Right cardiac atrium (tissue), 5 donors: Measurements from ENCODE around the gene S100A3. TPM values are rescaled to one million over a fixed set of nuclear protein-coding genes. Genes with fewer than 3 reads are reported as not detected.
A peak's percentile ranks its signal among the peaks of the same experiment; 100 is the strongest.
"Not testable (repeated sequence)": the region's sequence is repeated elsewhere in the genome, so short reads cannot be mapped to it uniquely, and the experiment has no call there.

ENCODE experiments used
- ATAC-seq, 2 donors: fragments of 200-7000 bp; cut with Tn5 transposase; one replicate each; pipeline versions ENCODE4 v1.8.0 to v1.9.1; 2020; ENCODE audit warnings: moderate library complexity in 2 of 2, mild to moderate bottlenecking in 1 of 2
- DNase-seq, 3 donors: peaks; one replicate each; pipeline ENCODE4 v3.0.0-alpha.2; 2020
- H3K27ac ChIP-seq: one replicate; pipeline ENCODE4 v1.5.1; 2013; ENCODE audit warnings: mild to moderate bottlenecking, low read length, control low read depth, moderate library complexity
- H3K27me3 ChIP-seq: one replicate; pipeline ENCODE4 v1.6.1; 2013; ENCODE audit not compliant: control insufficient read depth, insufficient read depth
- H3K4me1 ChIP-seq: one replicate; pipeline ENCODE4 v1.6.1; 2013; ENCODE audit warnings: low read length; ENCODE audit not compliant: control insufficient read depth, insufficient read depth
- H3K4me3 ChIP-seq: one replicate; pipeline ENCODE4 v1.5.1; 2013; ENCODE audit warnings: low read length, control low read depth
- H3K9me3 ChIP-seq: one replicate; pipeline ENCODE4 v1.6.1; 2013; ENCODE audit warnings: low read length; ENCODE audit not compliant: control insufficient read depth
- WGBS: extraction: QIAGEN DNeasy Blood & Tissue Kit; methylation state at CpG from one replicate; pipeline ENCODE4 v1.1.7; 2013; 5-methylcytosine and 5-hydroxymethylcytosine counted together
- intact Hi-C, 4 donors: fragments of 100-400 bp; cut with DNase I; formaldehyde crosslinking; loops; one replicate each; pipeline versions ENCODE4 v1.11.0 to v1.14.0; 2022 to 2023
- polyA plus RNA-seq: library from polyadenylated mRNA; stranded (reverse); fragments of 200-250 nt; gene quantifications from one replicate; pipeline ENCODE4 v1.2.3, GENCODE V29; 2013
- total RNA-seq, 4 donors: library from RNA; stranded (reverse); fragmentation: NEBNext Ultra II Directional; extraction: Animal tissue kit (Norgen Biotek cat#: 25700); gene quantifications; one replicate each; pipeline ENCODE4 v1.2.1, GENCODE V29; 2021
- donor health status: healthy with polysubstance abuse.
- donor health status: DM: no; HTN: yes; CAD: no.
- donor health status: DM: no; HTN: no; CAD: no.
- donor health status: DM: no; HTN: yes; CAD: no; lungs with severe emphysema.
- donor health status: DM: yes; HTN: yes; CAD: no.

The S100A3 gene
- total and polyA plus RNA-seq, 5 donors, result 0.54 to 2.0 (median 1.3) TPM

DNA sequence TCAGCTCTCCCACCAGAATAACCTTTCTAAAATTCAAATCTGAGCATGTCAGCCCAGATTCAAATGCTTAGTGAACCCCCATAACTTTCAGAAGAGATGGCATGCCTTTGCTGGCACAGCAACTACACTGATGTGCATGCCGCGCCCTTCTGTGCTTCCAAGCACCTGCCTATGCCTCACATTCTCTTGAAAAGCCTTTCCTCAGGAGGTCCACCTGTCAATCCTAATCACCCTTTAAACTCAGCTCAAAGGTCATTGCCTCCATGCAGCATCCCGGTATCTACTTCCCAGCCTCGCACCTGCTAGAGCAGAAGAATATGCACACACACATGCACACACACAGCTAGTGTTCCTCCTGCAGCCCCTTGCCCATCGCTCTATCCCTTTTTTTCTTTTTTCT is 21.8 kb upstream of the S100A3 start:
- intact Hi-C loops, result loop anchor here in 3 of 4 donors (2.0 to 10.0 kb wide), 3 partner anchors 38 to 54 kb away; partner anchors contain the start of genes S100A1 (in 2 of the 3), S100A13 (in 2 of the 3) and S100A16 (in 1 of the 3)
- Histone ChIP-seq H3K27ac (no peak overlapping the region), H3K9me3 (no peaks in the 10 kb centered on the region), H3K27me3 (no peaks in the 10 kb centered on the region), H3K4me1 (peaks cover 17% of the 10 kb centered on the region), H3K4me3 (no peak overlapping the region)
- 96% methylated on average over 5 of the region's 5 CpGs for WGBS
- ATAC-seq (no peak), DNase-seq (no peak)

DNA sequence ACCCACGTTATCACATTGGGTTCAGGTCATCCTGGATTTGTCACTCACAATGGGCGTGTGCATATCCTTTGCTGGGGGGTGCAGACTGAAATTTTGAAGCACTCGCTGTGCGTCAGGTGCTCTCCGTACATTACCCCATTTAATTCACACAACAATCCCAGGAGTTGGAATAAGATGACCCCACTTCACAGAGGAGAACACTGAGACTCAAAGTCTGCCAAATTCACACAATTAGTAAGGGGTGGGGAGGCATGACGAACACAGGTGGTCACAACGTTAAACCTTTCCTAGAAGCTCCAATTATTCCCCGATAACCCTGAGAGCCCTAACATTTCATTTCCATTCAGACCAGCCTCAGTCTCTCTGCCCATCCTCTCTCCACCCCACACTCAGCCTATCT is 20.4 kb upstream of the S100A3 start:
- intact Hi-C loops, result loop anchor here (2.0 to 5.0 kb wide), 4 partner anchors 35 to 59 kb away; partner anchors contain the start of gene S100A6 (in 1 of the 4)
- no peak for DNase-seq
- no peak for ATAC-seq
- Histone ChIP-seq H3K4me1 (peaks cover 22% of the 10 kb centered on the region), H3K27me3 (no peaks in the 10 kb centered on the region), H3K27ac (no peak overlapping the region), H3K4me3 (no peak overlapping the region), H3K9me3 (no peaks in the 10 kb centered on the region)
- WGBS, result 85% methylated on average over 8 of the region's 8 CpGs

DNA sequence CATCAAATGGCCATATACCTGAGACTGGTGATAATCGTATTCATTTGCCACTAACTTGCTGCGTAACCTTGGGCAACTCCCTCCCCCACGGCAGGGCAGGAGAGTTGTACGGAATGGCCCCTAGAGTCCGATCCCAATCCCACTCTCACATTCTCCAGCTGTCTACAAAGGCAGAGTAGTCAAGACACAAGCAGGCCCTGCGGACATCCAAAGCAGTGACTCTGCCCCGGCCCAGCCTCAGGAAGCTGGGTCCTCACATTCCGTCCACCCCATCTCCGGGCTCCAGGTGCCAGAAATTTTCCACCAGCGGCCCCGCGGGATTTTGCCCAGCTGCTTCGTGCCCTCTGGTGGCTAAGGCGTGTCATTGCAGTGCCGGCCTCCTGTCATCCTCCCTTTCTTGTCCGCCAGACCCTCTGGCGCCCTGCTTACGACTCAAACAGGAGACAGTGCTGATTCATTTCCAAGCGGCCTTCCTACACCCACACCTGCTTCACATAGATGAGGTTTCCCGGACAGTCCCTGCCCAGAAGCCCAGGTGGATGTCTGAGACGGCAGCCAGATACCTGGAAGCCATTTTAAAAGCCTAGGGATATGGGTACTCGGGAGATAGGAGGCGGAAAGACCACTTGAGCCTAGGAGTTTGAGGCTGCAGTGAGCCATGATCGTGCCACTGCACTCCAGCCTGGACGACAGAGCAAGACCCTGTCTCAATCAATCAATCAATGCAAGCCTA is 19.5 kb upstream of the S100A3 start:
- DNase-seq, result peak; percentile 90 to 96 (median 95)
- peak; percentile 14 to 42 for ATAC-seq
- no peaks in the 10 kb centered on the region for H3K9me3 ChIP-seq
- H3K27ac ChIP-seq, result peak overlapping the region; percentile 32
- intact Hi-C loops, result loop anchor here (1.0 to 5.0 kb wide), 5 partner anchors 34 to 58 kb away; partner anchors contain the start of gene S100A6 (in 1 of the 4)
- 10% methylated on average over 25 of the region's 25 CpGs for WGBS
- H3K4me3 ChIP-seq, result no peak overlapping the region
- H3K27me3 ChIP-seq, result no peaks in the 10 kb centered on the region
- peaks cover 22% of the 10 kb centered on the region for H3K4me1 ChIP-seq

GRCh38 chr1:153567621-153568366 is 18.7 kb upstream of the S100A3 start:
- Histone ChIP-seq H3K27ac (peak overlapping the region; percentile 32), H3K9me3 (no peaks in the 10 kb centered on the region), H3K27me3 (no peaks in the 10 kb centered on the region), H3K4me3 (no peak overlapping the region), H3K4me1 (peaks cover 22% of the 10 kb centered on the region)
- no peak for ATAC-seq
- DNase-seq, result no peak
- WGBS, result 77% methylated on average over 22 of the region's 22 CpGs
- intact Hi-C loops, result loop anchor here (1.0 to 5.0 kb wide), 5 partner anchors 33 to 57 kb away; partner anchors contain the start of gene S100A6 (in 1 of the 4)

DNA sequence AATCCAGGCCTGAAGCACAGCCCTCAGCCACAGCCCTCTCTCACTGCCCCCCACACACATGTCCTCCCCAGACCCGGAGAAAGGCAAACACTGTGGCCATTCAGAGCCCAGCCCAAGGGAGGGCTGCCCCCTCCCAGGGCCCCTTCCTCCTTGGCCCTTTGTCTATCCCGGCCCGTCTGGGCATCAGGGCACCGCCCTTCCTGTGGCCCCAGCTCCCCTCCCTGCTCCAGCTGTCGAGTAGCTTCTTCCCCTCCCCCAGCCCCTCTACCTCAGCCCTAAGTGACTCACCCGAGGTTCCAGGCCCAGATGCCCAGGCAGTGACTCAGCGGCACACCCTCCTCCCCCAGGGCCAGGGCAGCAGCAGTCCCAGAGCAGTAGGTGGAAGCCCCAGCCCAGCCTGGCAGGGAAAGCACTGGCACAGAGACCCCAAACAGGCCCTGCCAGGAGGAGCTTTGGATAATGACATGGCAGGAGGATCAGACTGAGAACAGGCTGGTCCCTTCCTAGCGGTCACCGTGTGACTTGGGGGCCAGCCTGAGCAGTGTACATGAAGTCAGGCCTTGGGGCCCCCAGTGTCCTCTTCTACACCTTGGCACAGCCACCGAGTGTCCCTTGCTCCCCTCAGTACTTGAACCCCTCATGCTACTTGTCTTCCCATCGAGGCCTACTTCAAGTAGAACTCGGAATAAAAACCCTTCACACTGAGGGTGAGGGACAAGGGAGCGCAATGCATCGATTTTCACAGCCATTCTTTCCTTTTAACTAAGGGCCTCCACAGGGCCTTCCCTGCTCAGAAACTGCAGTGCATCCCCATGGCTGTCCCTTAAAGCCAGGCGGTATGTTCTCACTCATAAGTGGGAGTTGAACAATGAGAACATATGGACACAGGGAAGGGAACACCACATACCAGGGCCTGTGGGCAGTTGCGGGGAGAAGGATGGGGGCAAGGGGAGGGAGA is 17.6 kb upstream of the S100A3 start:
- no peaks in the 10 kb centered on the region for H3K9me3 ChIP-seq
- intact Hi-C loops, result loop anchor here in 2 of 4 donors (5.0 kb wide), 2 partner anchors 34 to 54 kb away; no protein-coding TSS in a partner anchor
- DNase-seq, result peak; percentile 95 to 97 (median 95)
- no peaks in the 10 kb centered on the region for H3K27me3 ChIP-seq
- peak overlapping the region; percentile 76 for H3K27ac ChIP-seq
- 51% methylated on average over 16 of the region's 16 CpGs for WGBS
- no peak overlapping the region for H3K4me3 ChIP-seq
- H3K4me1 ChIP-seq, result peaks cover 22% of the 10 kb centered on the region
- ATAC-seq, result peak; percentile 92 to 95

GRCh38 chr1:153565529-153566374 is 16.7 kb upstream of the S100A3 start, which contains the start of gene S100A2:
S100A2 (minus strand) TSS chr1:153565844; CDS start chr1:153563877, 1,967 bp downstream.
- 55% methylated on average over 8 of the region's 8 CpGs for WGBS
- peak in 2 of 3 donors; percentile 66 to 67 for DNase-seq
- Histone ChIP-seq H3K27ac (peak within 1 kb of the TSS; percentile 76), H3K27me3 (no peaks in the 10 kb centered on the region), H3K4me1 (peaks cover 22% of the 10 kb centered on the region), H3K4me3 (no peak within 1 kb of the TSS), H3K9me3 (no peaks in the 10 kb centered on the region)
- ATAC-seq, result peak; percentile 18 to 55
- intact Hi-C loops, result loop anchor here in 2 of 4 donors (5.0 kb wide), 2 partner anchors 33 to 53 kb away; no protein-coding TSS in a partner anchor

- peaks cover 22% of the 10 kb centered on the region for H3K4me1 ChIP-seq
- no peak overlapping the region for H3K27ac ChIP-seq
- 88% methylated on average over 7 of the region's 7 CpGs for WGBS
- H3K4me3 ChIP-seq, result no peak overlapping the region
- intact Hi-C loops, result no loop called here
- H3K27me3 ChIP-seq, result no peaks in the 10 kb centered on the region
- DNase-seq (no peak), ATAC-seq (no peak)
- no peaks in the 10 kb centered on the region for H3K9me3 ChIP-seq
Observed at GRCh38 chr1:153563991-153564390, 14.9 kb upstream of the S100A3 start.

DNA sequence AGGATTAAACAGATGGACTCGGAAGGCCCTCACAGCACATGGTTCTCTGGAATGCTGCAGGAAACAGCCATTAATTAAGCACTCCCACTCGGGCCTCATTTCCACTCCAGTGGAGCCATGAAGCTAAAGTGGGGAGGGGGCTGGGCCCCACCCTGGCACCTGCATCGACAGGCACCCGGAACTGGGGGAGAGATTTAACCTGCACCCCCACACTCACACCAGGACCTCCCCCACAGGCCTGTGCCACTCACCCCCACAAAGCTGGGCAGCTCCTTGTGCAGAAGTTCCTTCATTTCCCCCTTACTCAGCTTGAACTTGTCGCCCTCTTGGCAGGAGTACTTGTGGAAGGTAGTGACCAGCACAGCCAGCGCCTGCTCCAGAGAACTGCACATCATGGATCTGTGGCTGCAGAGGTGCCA is 14.4 kb upstream of the S100A3 start:
- DNase-seq (no peak), ATAC-seq (no peak)
- H3K4me1 ChIP-seq, result peaks cover 22% of the 10 kb centered on the region
- 82% methylated on average over 6 of the region's 6 CpGs for WGBS
- no peaks in the 10 kb centered on the region for H3K9me3 ChIP-seq
- no peak overlapping the region for H3K4me3 ChIP-seq
- no peaks in the 10 kb centered on the region for H3K27me3 ChIP-seq
- H3K27ac ChIP-seq, result no peak overlapping the region
- intact Hi-C loops, result no loop called here

GRCh38 chr1:153562021-153562420 is 13.0 kb upstream of the S100A3 start:
- H3K27me3 ChIP-seq, H3K9me3 ChIP-seq, ATAC-seq, H3K27ac ChIP-seq, DNase-seq, intact Hi-C loops, H3K4me3 ChIP-seq: not testable (repeated sequence)
- peaks cover 15% of the 10 kb centered on the region for H3K4me1 ChIP-seq
- WGBS, result 88% methylated on average over 3 of the region's 3 CpGs
